Fibroblast of skin of left quadriceps (primary cell): Measurements from ENCODE around the gene MCMBP.
"Not testable (repeated sequence)": the region's sequence is repeated elsewhere in the genome, so short reads cannot be mapped to it uniquely, and the experiment has no call there.

Experiments used
- DNase-seq, 2 experiments: peaks; one replicate each; pipeline ENCODE4 v3.0.0-alpha.2; 2013; ENCODE audit warnings: low read depth in 2 of 2

MCMBP gene

DNA sequence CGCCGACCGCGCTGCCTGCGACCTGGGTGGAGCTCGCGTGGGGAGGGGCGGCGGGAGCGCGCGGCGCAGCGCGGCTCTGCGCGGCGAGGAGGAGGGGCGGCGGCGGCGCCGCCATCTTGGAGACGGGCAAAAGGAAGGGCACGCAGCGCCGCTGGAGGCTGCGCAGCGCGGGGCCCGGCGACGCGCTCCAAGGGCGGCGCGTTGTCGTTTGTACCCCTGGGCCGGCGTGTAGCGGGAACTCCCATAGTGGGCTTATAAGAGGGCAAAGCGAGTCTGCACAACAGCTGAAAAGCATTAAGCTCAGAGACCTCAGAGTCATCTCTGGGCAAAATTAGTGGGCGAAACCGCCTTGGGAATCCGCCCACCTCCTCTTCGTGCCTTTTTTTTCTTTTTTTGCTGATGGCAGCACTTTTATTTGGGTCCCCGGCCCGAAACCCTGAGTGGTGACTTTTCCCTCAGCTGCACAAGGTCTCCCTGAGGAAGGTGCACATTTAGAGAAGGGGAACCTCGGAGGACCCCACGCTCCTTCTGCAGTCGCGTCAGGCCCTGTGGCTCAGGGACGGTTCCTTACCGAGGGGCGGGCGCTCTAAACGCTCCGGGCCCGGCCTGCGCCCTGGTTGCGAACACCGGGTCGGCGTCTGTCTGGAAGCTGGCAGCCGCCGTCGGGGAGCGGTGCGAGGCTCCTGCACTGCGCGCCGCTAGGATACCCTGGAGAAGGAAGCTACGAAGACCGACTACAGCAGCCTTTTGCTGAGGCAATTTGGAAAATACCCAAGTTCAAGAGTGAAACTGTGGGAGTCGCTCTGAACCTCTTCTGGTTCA, 428 bp upstream of the MCMBP start:
- peak; percentile 70 to 71 for DNase-seq

DNA sequence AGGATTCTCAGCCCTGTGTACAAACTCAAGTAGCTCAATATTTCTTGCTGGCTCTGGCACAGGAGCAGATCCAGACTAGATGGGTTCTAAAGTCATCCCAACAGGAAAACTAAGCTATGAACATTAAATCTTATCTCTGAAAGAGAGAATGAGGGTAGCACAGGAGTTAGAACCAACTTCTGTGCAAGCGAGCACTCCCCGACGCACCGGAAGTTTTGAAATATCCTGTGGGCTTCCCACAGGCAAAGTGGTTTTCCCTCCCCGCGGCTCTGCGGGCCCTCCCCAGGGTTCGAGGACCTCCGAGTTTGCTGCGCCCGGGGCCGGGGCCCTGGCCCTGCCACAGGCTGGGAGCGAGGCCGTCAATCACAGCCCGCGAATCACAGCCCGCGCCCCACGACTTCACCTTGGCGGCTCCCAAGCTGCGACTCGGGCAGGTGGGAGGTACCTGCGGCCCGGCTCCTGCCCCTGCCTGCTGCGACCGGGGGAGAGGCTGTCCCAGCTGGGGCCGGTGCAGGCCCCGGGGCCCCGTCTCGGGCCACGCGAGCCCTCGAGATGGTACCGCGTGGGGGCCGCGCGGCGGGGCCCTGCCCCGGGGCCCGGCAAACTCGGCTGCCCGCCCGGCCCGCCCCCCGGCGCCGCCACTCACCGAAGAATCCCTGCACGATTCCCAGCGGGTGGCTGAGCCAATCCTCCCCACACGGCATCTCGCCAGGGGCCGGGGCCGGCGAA, 598 bp downstream of the MCMBP start:
- DNase-seq, result no peak

DNA sequence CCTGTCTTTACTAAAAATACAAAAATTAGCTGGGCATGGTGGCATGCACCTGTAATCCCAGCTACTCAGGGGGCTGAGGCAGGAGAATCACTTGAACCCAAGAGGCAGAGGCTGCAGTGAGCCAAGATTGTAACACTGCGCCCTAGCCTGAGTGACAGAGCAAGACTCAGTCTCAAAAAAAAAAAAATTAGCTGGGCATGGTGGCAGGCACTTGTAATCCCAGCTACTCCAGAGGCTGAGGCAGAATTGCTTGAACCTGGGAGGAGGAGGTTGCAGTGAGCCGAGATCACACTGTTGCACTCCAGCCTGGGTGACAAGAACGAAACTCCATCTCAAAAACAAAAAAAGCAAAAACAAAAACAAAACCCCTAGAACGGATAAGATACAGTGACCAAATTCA, 3.2 kb downstream of the MCMBP start:
- not testable (repeated sequence) for DNase-seq

DNA sequence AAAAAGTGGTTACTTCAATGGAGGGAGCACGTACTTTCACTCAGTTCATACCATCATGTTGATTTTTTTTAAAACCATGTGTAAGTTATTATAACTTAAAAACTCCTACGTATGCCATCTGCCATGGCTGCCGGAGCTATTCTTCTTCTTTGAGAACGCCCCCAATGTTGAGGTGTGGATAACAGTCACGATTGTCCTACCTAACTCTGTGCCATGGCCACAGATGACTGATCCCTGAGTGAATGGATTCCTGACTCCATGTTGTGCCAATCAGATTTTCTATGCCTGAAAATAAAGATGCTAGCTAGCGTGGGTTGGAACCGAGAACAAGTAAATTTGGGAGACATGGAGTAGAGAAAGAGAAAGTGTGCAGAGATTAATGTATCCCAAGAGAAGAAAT, 5.3 kb downstream of the MCMBP start:
- DNase-seq, result no peak

DNA sequence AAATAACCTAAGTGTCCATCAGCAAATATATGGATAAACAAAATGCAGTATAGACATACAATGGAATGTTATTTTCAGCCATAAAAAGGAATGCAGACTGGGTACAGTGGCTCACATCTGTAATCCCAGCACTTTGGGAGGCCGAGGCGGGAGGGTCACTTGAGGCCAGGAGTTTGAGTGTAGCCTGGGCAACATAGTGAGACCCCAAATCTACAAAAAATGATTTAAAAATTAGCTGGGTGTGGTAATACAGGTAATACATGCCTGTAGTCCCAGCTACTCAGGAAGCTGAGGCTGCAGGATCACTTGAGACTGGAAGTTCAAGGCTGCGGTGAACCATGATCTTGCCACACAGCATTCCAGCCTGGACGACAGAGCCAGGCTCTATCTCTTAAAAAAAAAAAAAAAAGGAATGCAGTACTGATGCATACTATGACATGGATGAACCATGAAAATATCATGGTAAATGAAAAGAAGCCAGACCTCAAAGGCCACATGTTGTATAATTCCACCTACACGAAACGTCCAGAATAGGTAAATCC, 6.9 kb downstream of the MCMBP start:
- DNase-seq, result no peak

DNA sequence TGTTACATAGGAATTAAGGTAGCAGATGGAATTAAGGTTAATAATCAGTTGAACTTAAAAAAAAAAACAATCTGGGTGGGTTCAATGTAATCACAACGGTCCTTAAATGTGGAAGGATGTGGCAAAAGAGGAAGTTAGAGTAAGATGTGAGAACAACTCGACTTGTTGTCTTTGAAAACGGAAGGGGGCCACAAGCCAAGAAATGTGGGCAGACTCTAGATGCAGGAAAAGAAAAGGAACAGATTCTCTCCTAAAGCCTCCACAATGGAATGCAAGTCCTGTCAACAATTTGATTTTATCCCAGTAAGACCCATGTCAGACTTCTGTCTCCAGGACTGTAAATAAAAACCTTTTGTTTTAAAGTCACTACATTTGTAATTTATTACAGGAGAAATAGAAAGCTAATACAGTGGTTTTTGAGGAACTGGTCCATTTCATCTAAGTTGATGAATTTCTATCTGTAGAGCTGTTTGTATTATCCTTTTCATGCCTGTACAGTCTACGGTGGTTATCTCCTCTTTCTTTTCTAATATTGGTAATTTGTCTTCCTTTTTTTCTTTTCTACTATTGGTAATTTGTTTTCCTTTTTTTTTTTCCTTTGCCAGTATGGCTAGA, 8.6 kb downstream of the MCMBP start:
- no peak for DNase-seq

DNA sequence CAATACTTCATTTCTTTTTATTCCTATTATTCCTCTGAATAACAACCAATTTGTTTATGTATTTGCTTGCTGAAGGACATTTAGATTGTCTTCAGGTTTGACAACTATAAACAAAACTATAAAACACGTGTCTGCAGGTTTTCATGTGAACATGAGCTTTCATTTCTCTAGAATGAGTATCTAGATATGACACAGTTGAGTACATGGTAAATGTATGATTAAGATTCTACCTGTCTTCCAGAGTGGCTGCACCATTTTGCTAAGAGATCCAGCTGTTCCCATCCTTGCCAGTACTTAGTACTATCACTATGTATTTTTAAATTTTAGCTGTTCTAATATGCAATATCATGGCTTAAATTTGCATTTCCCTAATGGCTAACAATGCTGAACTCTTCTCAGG, 10.1 kb downstream of the MCMBP start:
- no peak for DNase-seq

DNA sequence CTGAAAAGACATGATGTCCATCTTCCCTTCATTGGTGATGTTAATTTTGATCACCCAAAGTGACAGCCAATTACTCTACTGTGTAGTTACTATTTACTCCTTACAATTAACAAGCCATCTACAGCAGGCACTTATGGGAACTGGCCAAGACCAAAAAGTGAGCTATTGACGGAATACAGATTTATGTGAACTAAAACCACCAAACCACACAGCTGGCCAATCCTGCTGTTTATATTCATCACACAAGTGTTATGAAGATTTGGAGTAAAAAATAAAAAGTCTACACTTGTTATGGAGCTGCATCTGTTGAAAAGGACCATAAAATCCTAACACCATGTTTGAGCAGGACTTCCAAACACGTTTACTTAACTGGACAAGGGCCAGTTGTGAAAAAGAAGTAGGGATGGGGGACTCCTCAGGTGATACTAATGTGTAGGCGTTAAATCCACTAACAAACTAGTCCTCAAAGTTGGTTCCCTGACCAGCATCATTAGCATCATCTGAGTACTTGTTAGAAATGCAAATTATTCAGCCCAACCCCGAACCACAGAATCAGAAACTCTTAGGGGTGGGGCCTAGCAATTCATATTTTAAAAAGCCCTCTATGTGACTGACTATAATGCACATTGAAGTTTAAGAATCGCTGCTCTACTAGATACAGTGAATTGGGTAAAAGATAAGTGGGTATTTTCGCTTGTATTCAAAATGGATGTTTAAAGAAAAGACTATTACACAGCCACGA, 11.6 kb downstream of the MCMBP start:
- DNase-seq, result no peak

DNA sequence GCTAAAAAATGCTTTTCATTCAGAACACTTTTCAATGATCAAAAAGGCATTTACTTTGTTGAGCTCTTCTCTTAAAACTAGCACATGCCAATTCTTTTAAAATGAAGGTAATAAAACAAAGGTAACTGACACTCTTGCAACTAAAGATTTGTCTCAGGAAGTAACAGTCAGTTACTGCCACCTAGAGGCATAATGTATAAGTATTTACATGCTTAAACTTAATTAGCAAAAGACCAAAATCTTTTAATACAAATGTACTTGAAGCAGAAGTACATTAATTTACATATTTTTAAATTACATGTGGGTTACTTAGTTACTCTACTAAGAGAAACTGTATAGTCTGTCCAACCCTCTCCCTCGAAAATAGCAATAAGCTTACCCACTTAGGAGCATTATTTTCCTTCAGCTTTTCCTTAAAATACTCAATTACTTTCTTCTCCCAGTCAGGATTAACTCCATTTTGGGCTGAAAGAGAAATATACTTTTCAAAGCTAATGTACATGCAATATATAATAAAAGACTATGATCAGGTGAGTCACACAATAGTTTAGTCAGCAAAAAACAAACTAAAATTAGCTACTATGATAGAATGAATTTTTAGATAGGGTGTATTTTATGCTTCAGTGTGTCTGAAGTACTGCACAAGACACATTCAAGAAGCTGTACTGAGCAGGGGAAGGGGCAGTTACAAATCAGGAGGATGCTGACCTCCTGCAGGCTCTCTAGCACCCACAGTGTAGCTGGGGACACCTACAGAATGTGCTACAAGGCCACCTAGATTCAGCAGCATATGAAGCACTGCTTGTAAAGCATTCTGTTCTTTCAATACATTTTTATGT, 13.0 kb downstream of the MCMBP start:
- peak in 1 of 2 experiments; percentile 11 for DNase-seq

DNA sequence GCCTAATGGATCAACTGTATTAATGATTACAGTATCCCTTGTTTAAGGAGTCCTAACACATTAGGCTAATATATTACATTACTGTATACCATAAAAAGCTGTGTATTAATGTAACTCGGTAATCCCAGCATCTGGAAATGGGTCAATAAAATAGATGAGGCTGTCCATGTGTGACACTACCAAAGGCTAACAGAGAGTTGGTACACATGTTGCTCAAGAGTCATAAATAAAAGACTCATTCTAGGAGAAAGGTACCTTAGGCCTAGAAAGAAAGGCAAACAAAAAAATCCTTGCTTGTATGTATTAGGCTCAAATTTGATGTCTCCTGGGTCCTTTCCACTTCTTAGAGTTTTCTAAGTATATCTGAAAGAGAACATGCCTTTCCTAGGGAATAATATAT, 14.6 kb downstream of the MCMBP start:
- no peak for DNase-seq

DNA sequence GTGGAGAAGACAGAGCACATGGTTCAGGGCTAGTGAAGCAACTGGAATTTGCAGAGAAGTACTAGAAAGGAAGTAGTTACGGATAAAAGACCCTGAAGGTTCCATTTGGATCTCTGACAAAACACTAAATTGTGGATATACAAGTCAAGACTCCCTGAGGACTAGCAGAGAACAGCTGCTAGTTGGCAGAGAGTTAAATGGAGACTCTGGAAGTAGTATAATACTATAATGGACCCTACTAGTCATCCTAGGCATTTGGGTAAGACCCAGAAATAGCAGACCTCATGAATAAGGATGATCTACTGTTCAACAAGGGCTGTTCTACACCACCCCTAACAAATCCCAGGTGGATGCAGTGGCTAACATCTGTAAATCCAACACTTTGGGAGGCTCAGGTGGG, 19.1 kb downstream of the MCMBP start:
- no peak for DNase-seq

DNA sequence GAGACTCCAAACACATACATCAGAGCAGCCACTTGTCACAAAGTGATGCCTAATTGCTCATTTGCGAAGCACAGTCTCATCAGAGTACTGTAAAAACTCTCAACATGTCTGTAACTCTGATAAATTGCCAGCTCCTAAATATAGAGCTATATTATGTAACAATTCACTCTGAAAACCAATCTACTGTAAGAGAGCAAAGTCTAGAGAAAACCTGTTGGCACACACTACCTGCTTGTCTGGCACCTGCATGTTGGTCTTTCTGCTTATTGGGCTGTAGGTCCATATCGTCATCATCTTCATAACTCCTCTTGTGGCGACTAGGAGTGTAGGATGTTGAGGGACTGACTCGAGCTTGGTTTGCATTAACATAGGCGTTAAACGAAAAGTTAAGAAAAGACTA, 19.8 kb downstream of the MCMBP start:
- DNase-seq, result no peak

DNA sequence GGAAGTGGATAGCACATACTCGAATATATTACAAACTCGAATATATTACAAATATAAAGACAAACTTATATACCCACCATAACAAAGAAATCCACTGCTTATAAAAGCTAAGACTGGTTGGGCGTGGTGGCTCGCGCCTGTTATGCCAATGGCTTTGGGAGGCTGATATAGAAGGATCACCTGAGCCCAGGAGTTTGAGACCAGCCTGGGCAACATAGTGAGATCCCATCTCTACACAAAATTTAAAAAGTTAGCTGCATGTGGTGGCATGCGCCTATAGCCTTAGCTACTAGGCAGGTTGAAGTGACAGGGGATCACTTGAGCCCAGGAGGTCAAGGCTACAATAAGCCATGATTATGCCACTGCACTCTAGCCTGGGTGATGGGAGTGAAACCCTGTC, 20.4 kb downstream of the MCMBP start:
- DNase-seq, result no peak

DNA sequence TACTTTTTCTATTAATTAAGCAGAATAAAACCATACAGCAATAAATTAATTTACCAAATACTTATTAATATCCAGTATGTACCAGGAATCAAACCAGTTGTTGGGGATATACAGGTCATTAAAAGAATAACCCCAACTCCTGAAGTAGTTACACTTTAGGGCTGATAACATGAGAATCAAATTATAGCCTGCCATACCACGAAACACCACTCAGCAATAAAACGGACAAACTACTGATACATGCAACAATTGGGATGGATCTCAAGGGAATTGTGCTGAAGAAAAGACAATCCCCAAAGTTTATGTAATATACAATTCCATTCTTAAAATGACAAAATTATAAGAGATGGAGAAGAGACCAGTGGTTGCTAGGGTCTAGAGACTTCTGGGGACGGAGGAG, 22.7 kb downstream of the MCMBP start:
- DNase-seq, result no peak

DNA sequence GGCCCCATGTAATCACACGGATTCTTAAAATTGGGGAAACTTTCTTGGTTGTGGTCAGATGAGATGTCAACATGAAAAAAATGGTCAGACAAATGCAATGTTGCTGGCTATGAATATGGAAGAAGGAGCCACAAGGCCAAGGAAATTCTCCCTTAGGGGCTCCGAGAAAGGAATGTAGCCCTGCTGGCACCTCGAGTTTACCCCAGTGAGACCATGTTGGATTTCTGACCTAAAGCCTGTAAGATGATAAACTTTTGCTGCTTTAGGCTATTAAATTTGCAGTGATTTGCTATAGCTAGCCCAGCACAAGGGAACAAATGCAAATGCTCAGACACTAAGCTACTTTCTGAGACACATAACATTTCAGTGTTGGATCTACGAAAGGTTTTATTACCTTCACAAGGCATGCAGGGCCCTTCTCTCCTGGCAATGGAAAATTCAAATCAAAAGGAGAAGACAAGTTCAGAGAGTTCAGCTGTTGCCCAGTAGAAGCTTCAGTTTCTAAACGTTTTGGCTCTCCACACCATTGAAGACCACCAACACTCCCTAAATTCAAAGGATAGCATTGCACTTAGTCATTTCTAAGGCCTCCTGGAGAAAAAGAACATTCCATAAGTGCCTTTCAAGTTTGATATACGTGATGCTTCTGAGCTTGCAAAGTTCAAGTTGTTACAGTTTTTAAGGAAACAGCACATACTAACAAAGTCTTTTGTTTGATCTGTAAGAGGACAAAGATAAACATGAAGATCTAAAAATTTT, 23.4 kb downstream of the MCMBP start:
- peak; percentile 64 to 67 for DNase-seq

DNA sequence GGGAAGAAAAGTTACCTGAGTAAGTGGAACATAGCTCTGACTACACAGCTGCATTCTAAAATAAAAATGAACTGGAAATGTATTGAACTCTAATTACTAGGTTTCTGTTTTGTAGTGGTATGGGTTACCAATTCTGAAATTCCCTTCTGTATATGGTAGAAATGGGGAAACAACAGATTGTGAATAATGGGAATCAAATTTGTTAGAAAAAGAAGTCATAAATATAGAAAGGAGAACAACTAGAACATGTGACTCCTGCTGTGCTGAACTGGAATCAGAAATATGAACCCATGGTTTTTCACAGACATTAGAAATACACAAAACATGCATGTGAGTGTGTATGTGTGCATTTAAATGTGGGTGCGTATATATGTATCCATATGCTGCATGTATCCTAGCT, 27.0 kb downstream of the MCMBP start:
- no peak for DNase-seq

DNA sequence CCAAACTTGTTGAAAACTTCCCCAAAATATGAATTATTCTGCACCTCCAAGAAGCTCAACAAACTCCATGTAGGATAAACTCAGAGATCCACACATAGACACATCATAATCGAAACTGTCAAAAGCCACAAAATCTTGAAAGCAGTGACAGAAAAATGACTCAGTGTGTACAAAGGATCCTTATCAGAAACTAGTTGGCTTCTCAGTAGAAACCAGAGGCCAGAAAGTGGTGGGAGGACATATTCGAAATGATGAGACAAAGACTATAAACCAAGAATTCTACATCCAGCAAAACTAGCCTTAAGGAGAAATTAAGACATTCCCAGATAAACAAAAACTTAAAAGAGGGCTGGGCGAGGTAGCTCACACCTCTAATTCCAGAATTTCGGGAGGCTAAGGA, 38.5 kb downstream of the MCMBP start:
- no peak for DNase-seq

DNA sequence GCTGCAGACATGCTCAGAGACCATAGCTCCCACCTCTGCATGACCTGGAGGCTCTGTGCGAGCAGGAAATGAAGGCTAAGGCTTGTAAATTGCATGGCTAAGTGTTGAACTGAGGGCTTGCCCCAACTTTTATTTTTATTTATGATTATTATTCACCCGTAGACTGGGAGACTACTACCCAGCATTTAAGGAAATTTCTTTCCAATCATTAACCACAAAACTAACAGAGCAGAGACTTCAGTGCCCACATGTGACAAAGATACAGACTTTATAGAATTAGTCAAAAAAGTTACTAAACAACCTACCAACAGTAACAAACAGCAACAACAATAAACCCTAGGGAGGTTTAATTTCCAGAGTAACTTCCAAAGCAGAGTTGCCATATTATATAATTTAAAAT, 39.7 kb downstream of the MCMBP start:
- DNase-seq, result no peak

DNA sequence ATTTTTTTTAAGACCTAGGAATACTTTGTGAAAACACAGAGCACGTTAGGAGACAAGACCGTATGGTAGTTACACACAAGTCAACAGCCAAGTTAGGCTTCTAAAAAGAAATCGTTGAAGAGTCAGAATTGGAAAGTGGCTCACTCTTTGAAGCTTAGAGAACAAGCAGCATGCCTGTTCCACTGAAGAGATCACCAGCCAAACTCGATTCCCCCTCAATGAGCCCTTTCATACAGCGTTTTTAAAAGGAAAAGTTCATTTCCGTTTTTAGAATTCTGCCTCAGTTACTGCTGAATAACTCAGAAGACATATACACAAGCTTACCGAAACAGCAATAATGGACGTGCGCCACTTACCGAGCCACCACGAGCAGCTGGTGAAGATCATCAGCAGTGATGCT, 41.0 kb downstream of the MCMBP start:
- no peak for DNase-seq

DNA sequence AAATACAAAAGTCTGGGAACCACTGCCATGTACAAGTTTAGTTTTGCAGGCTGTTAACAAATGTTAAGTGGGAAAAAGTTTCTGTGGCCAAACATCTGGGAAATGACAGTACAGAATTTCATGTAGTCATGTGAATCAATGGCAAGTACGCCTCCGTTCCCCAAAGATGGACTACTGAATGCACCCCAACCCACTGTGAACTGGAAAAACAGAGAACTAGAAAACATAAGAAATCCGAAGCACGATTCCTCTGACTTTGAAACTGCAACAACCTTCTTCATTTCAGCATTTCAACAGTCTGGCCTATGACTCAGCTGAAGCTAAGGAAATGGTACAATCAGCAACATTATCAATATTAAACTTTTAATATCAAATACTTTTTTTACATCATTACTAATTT, 41.8 kb downstream of the MCMBP start:
- no peak for DNase-seq
